Colon (tissue), 2 donors: ENCODE results near the gene PRDM16.

ENCODE experiments used
- FAIRE-seq: peaks from 2 replicates; lab custom pipeline; 2012; peaks lifted over from hg19 to GRCh38; lab: Jason Lieb, UNC
- donor health status: control.
- donor health status: control.

The PRDM16 gene

GRCh38 chr1:3141836-3142235, 72.8 kb downstream of the PRDM16 start:
- no peak for FAIRE-seq

- no peak for FAIRE-seq
Observed at GRCh38 chr1:3142236-3142635, 73.2 kb downstream of the PRDM16 start.

GRCh38 chr1:3142751-3143150, 73.7 kb downstream of the PRDM16 start:
- FAIRE-seq: no peak

- FAIRE-seq: no peak
Observed at GRCh38 chr1:3145532-3146325, 76.7 kb downstream of the PRDM16 start.

GRCh38 chr1:3146458-3146857, 77.5 kb downstream of the PRDM16 start:
- no peak for FAIRE-seq

- FAIRE-seq: no peak
Observed at GRCh38 chr1:3146907-3147306, 77.9 kb downstream of the PRDM16 start.

GRCh38 chr1:3148171-3148570, 79.2 kb downstream of the PRDM16 start:
- FAIRE-seq: no peak

- no peak for FAIRE-seq
Observed at GRCh38 chr1:3149277-3149676, 80.3 kb downstream of the PRDM16 start.

GRCh38 chr1:3151456-3151855, 82.5 kb downstream of the PRDM16 start:
- FAIRE-seq: no peak

- no peak for FAIRE-seq
Observed at GRCh38 chr1:3152143-3152542, 83.1 kb downstream of the PRDM16 start.

GRCh38 chr1:3153197-3153596, 84.2 kb downstream of the PRDM16 start:
- FAIRE-seq: no peak

- FAIRE-seq: no peak
Observed at GRCh38 chr1:3153902-3154795, 85.1 kb downstream of the PRDM16 start.

- no peak for FAIRE-seq
Observed at GRCh38 chr1:3155056-3155925, 86.3 kb downstream of the PRDM16 start.

- FAIRE-seq: no peak
Observed at GRCh38 chr1:3155926-3156220, 86.9 kb downstream of the PRDM16 start.

GRCh38 chr1:3156936-3157335, 87.9 kb downstream of the PRDM16 start:
- FAIRE-seq: no peak

GRCh38 chr1:3158347-3158746, 89.3 kb downstream of the PRDM16 start:
- FAIRE-seq: no peak

- no peak for FAIRE-seq
Observed at GRCh38 chr1:3159121-3159520, 90.1 kb downstream of the PRDM16 start.

- FAIRE-seq: no peak
Observed at GRCh38 chr1:3159996-3160395, 91.0 kb downstream of the PRDM16 start.

- no peak for FAIRE-seq
Observed at GRCh38 chr1:3160647-3161145, 91.7 kb downstream of the PRDM16 start.

GRCh38 chr1:3161176-3161840, 92.3 kb downstream of the PRDM16 start:
- FAIRE-seq: no peak

- no peak for FAIRE-seq
Observed at GRCh38 chr1:3162322-3162882, 93.4 kb downstream of the PRDM16 start.
